Effector CD8-positive, alpha-beta T cell (primary cell): ENCODE results near the gene SLAMF1.
"Not testable (repeated sequence)": the region's sequence is repeated elsewhere in the genome, so short reads cannot be mapped to it uniquely, and the experiment has no call there.

Source experiments
- DNase-seq: peaks from one replicate; lab custom pipeline; 2025; lab: John Stamatoyannopoulos, UW

SLAMF1 gene

GRCh38 chr1:160563230-160563629 lies 83.6 kb downstream of the SLAMF1 start:
- not testable (repeated sequence) for DNase-seq

GRCh38 chr1:160562745-160563144 lies 84.1 kb downstream of the SLAMF1 start:
- DNase-seq: not testable (repeated sequence)

GRCh38 chr1:160560806-160561205 lies 86.0 kb downstream of the SLAMF1 start:
- no peak for DNase-seq

GRCh38 chr1:160560045-160560705 lies 86.7 kb downstream of the SLAMF1 start:
- DNase-seq: no peak

- not testable (repeated sequence) for DNase-seq
Measured at GRCh38 chr1:160559437-160559836, 87.4 kb downstream of the SLAMF1 start.

- DNase-seq: no peak
Measured at GRCh38 chr1:160558660-160559380, 88.0 kb downstream of the SLAMF1 start.
